WI38 (cell line): Measurements from ENCODE around the gene WASF2.
A peak's percentile ranks its signal among the peaks of the same experiment; 100 is the strongest.

Source experiments
- H3K4me3 ChIP-seq: 2 replicates; pipeline ENCODE4 v1.5.1; 2011; ENCODE audit warnings: low read depth, mild to moderate bottlenecking, control low read depth, low read length
- TF ChIP-seq, protein P1 (sequence below): IDR thresholded peaks from 2 replicates; pipeline ENCODE4 v1.5.1; 2012; ENCODE audit warnings: low read depth, mild to moderate bottlenecking, control low read depth, low read length

The WASF2 gene

DNA sequence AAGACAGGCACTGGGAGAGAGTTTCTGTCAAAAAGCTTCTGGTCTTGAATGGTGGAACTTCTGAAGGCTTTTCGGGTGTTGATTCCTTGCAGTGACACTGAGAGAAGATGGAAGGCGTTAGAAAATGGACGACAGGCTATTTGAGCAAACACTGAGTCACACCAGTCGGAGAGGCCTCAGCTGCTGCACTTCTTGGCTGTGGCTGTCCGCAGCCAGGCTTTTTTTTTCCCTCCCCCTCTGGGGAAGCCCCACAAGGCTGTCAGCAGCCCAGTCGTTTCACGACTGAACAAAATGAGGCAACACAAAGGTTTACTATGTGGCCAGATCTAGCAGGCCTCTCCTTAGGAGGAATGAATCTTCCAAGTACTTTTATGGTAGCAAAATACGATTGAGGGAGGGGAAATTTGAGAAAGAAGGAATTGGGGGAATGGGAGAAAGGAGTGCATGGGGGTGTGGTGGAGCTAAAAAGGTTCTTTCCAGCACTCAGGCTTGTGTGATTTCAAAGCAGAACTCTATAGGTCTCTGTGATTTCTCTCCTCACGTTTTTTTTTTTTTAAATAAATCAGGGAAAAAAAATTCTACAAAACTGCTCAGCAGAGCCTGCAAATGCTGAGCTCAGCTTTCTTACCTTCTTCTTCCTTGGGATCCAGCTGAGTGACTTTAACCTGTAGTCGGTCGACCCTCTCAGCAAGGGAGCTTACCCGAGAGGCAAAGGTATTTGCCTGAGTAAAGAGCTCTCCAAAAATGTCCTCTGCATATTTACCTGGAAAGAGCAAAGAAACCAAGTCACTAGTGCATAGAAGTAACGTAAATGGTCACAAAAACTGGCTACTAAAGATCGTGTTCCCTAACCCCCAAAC is 71.4 kb downstream of the WASF2 start:
- TF ChIP-seq, protein P1, sequence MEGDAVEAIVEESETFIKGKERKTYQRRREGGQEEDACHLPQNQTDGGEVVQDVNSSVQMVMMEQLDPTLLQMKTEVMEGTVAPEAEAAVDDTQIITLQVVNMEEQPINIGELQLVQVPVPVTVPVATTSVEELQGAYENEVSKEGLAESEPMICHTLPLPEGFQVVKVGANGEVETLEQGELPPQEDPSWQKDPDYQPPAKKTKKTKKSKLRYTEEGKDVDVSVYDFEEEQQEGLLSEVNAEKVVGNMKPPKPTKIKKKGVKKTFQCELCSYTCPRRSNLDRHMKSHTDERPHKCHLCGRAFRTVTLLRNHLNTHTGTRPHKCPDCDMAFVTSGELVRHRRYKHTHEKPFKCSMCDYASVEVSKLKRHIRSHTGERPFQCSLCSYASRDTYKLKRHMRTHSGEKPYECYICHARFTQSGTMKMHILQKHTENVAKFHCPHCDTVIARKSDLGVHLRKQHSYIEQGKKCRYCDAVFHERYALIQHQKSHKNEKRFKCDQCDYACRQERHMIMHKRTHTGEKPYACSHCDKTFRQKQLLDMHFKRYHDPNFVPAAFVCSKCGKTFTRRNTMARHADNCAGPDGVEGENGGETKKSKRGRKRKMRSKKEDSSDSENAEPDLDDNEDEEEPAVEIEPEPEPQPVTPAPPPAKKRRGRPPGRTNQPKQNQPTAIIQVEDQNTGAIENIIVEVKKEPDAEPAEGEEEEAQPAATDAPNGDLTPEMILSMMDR, result no peak
- no peak overlapping the region for H3K4me3 ChIP-seq

DNA sequence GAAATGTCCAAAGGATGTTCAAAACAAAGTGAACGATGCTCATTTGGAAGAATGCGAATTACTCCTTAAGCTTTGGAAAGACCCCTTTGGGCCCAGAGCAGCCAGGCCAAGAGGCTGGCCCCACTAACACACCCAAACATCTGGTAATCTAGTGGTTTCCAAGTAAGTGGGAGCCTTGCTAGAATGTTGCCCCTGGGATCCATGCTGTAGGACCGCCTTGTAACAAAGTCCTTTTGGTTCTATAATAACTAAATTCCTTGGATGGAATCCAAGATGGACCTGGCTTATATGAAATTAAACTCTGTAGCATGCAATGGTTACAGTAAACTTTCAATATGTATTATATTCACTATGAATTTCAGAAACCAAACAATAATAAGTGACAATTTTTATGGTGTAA is 72.3 kb downstream of the WASF2 start:
- H3K4me3 ChIP-seq, result no peak overlapping the region
- TF ChIP-seq, protein P1, result no peak

DNA sequence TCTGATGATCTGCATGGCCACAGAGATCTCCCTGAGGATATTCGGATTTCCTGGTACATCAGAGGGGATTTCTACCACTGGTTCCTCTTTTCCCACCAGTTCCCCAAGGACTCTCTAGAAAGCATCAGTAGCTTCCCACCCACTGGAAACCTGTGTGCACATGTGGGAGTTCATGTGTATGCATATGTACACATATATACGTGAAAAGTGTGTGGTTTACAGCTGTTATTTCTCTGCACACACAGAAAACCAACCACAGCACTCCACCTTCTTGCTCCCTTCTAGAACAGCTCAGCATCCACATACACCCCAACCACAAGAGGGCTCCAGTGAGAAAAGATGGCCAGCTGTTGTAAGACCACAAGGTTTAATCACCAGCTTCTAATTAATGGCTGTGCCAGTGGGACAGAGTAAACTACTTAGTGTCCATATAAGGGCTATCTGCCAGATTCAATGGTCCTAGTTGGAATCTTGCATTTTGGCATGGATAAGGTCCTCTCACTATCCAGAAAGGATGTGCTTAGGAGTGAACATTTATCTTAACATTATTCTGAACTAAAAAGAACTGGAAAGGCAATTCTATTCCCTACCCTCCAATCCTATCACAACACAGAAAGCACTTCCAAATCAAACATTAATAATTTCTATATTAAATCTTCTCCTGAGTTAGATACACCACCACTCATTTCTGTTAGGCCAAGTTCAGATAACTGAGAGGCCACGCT is 73.4 kb downstream of the WASF2 start:
- TF ChIP-seq, protein P1, result peak; percentile 61
- H3K4me3 ChIP-seq, result no peak overlapping the region

DNA sequence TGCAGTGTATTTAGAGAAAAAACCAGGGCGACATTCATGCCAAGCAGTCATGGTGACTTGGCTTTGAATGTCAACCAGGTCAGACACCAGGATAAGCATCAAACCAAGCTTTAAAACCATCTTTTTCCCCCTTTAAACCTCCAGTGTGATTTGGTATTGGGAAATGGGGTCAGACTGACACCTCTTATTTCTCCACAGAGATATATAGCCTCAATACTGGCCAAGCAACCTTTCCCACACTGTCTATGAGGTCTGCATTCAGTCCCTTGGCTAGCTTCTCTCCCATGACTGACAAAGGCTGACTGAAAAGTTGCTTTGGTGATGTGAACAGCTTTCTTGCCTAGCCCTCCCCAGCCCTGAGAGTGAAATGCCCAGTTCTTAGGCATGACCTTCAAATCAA is 75.9 kb downstream of the WASF2 start:
- H3K4me3 ChIP-seq, result no peak overlapping the region
- TF ChIP-seq, protein P1, result no peak

DNA sequence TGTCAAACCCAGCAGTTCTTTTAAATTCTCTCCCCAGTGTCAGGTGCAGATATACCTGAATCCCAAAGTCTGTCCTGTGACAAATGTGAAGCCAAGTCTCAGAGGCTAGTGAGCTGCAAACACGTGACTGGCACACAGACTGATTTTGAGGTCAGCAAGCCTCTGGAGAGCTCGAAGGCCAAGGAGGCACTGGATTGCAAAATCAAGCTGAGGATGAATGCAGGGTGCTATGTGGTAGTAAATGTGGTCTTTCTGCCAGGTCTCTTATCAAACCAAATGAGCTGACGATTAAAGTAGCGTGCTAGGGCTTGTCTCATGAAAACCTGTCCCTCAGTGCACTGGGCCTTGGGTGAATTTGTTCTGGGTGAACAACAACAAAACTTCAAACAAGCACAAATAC is 77.0 kb downstream of the WASF2 start:
- no peak overlapping the region for H3K4me3 ChIP-seq
- TF ChIP-seq, protein P1, result no peak

DNA sequence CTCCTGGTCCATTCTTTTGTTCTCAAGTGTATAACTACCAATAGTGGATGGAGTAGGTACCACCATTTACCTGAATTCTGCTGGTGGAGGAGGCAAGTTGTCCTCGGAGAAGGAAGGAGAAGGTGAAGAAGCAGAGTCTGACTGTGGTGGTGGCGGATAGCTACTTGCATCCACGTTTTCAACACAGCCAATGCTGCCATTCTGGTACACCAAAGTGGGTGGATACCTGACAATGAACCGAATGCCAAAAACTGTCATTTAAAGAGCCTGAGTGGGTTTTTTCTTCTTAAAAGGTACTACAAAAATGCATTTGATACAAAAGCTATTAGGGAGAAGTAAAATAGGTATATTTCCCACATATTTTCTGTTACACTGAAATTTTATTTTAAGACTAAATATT is 77.5 kb downstream of the WASF2 start:
- no peak overlapping the region for H3K4me3 ChIP-seq
- TF ChIP-seq, protein P1, result no peak

DNA sequence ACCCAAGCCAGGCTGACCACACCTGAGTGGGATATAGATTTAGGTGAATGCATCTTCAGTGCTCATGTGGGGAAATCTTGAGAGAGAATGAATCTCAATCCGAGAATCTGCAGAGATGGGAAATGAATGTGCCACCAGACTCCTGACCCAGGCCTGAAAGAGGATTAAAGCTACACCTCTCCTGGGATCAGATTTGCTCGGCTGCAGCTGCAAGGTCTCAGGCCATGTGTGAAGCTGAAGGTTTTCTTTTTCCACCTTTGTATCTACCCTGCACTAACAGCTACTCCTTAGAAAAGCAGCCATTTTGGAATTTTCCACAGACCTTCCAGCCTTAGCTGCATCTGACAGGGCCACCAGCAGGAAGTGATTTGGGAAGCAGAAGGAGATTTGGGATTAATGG is 79.3 kb downstream of the WASF2 start:
- TF ChIP-seq, protein P1, result no peak
- no peak overlapping the region for H3K4me3 ChIP-seq
